ENCODE results near the gene PIEZO2. TPM values are rescaled to one million over a fixed set of nuclear protein-coding genes. Genes with fewer than 3 reads are reported as not detected.

The PIEZO2 gene
- total RNA-seq, 1 donor from 2014 or later: 1.7 TPM

- peaks cover 4% of the 10 kb centered on the region for H3K27me3 Mint-ChIP-seq
- H3K36me3 Mint-ChIP-seq (ENCODE audit: insufficient read depth): no peaks in the 10 kb centered on the region
- H3K9me3 Mint-ChIP-seq (ENCODE audit: low read depth): no peaks in the 10 kb centered on the region
- no peak overlapping the region for H3K27ac Mint-ChIP-seq
- H3K4me3 Mint-ChIP-seq (ENCODE audit: low read depth): no peak overlapping the region
- no peak for TF ChIP-seq CTCF (IDR thresholded peaks at IDR 0.05; ENCODE audit: unreplicated experiment)
- DNase-seq (ENCODE audit: low spot score, unreplicated experiment): no peak
- H3K4me1 Mint-ChIP-seq (ENCODE audit: low read depth): peaks cover 2% of the 10 kb centered on the region
Observed at GRCh38 chr18:10754128-10754527, 395.2 kb downstream of the PIEZO2 start.

- DNase-seq (ENCODE audit: low spot score, unreplicated experiment): no peak
- no peak overlapping the region for H3K4me3 Mint-ChIP-seq (ENCODE audit: low read depth)
- peaks cover 2% of the 10 kb centered on the region for H3K4me1 Mint-ChIP-seq (ENCODE audit: low read depth)
- H3K27ac Mint-ChIP-seq: no peak overlapping the region
- no peak for TF ChIP-seq CTCF (IDR thresholded peaks at IDR 0.05; ENCODE audit: unreplicated experiment)
- H3K27me3 Mint-ChIP-seq: peaks cover 4% of the 10 kb centered on the region
- no peaks in the 10 kb centered on the region for H3K36me3 Mint-ChIP-seq (ENCODE audit: insufficient read depth)
- H3K9me3 Mint-ChIP-seq (ENCODE audit: low read depth): no peaks in the 10 kb centered on the region
Observed at GRCh38 chr18:10752382-10752781, 397.0 kb downstream of the PIEZO2 start.

- H3K9me3 Mint-ChIP-seq (ENCODE audit: low read depth): no peaks in the 10 kb centered on the region
- H3K4me3 Mint-ChIP-seq (ENCODE audit: low read depth): no peak overlapping the region
Observed at GRCh38 chr18:10751653-10752052, 397.7 kb downstream of the PIEZO2 start.

GRCh38 chr18:10750191-10751035 is 399.0 kb downstream of the PIEZO2 start:
- Mint-ChIP-seq H3K9me3 (ENCODE audit: low read depth) (no peaks in the 10 kb centered on the region), H3K4me1 (ENCODE audit: low read depth) (peaks cover 2% of the 10 kb centered on the region), H3K27me3 (peaks cover 4% of the 10 kb centered on the region), H3K27ac (no peak overlapping the region), H3K36me3 (ENCODE audit: insufficient read depth) (no peaks in the 10 kb centered on the region), H3K4me3 (ENCODE audit: low read depth) (no peak overlapping the region)
- no peak for TF ChIP-seq CTCF (IDR thresholded peaks at IDR 0.05; ENCODE audit: unreplicated experiment)
- no peak for DNase-seq (ENCODE audit: low spot score, unreplicated experiment)

More at GRCh38 chr18:10751653-10752052, 397.7 kb downstream of the PIEZO2 start:
- H3K27ac Mint-ChIP-seq: no peak overlapping the region
- H3K27me3 Mint-ChIP-seq: peaks cover 4% of the 10 kb centered on the region
- TF ChIP-seq CTCF (IDR thresholded peaks at IDR 0.05; ENCODE audit: unreplicated experiment): no peak
- no peak for DNase-seq (ENCODE audit: low spot score, unreplicated experiment)
- H3K4me1 Mint-ChIP-seq (ENCODE audit: low read depth): peaks cover 2% of the 10 kb centered on the region
- H3K36me3 Mint-ChIP-seq (ENCODE audit: insufficient read depth): no peaks in the 10 kb centered on the region

GRCh38 chr18:10748641-10749040 is 400.7 kb downstream of the PIEZO2 start:
- TF ChIP-seq CTCF (IDR thresholded peaks at IDR 0.05; ENCODE audit: unreplicated experiment): no peak
- no peaks in the 10 kb centered on the region for H3K36me3 Mint-ChIP-seq (ENCODE audit: insufficient read depth)
- H3K27ac Mint-ChIP-seq: no peak overlapping the region
- H3K4me3 Mint-ChIP-seq (ENCODE audit: low read depth): no peak overlapping the region
- H3K4me1 Mint-ChIP-seq (ENCODE audit: low read depth): peaks cover 2% of the 10 kb centered on the region
- peaks cover 4% of the 10 kb centered on the region for H3K27me3 Mint-ChIP-seq
- no peak for DNase-seq (ENCODE audit: low spot score, unreplicated experiment)
- no peaks in the 10 kb centered on the region for H3K9me3 Mint-ChIP-seq (ENCODE audit: low read depth)
